COR-L47 (cell line): ENCODE results near the gene SMARCC1.

ENCODE experiments used
- DNase-seq: peaks from one replicate; lab custom pipeline; 2025; lab: John Stamatoyannopoulos, UW

SMARCC1 gene

DNA sequence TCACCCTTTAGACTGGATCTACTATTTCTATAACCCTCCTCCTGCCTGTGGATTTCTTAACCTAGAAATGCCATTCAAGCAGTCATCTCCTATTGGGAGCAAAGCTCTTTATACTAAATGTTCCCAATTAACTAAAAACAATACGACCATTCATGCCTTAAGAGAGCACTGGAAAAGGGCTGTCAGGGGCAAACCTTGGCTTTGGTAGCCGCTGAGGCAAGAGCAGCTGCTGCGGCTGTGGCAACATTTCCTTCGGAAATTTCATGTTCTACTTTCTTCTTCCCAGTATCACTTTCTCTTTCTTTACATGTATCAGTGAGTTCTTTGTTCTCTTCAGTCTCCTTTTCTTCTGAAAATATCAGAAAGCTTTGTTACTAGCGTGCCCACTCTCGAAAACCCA, 146.7 kb downstream of the SMARCC1 start:
- no peak for DNase-seq

DNA sequence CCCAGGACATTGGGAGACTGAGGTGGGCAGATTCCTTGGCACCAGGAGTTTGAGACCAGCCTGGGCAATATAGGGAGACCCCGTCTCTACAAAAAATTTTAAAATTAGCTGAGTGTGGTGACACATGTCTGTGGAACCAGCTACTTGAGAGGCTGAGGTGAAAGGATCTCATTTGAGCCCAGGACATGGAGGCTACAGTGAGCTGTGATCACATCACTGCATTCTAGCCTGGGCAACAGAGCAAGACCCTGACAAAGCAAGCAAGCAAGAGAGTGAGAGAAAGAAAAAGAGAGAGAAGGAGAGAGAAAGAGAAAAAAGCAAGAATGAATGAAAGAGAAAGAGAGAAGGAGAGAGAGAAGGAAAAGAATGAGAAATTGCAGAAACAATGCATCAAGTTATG, 150.9 kb downstream of the SMARCC1 start:
- no peak for DNase-seq

DNA sequence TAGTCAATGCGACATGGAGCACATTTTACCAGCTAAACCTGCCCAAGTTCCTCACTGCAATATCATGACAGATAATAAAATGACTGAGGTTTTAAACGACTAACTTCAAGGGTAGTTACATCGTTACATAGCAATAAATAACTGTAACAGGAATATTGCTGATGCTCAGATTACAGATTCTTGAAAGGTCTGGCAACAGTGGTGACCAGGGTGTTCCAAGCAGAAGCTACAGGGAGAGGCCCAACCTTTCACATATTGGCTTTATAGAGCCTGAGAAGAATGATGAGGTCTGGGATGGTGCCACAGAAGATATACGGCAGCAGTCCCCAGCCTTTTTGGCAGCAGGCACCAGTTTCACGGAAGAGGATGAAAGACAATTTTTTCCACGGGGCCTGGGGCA, 151.9 kb downstream of the SMARCC1 start:
- DNase-seq = no peak

DNA sequence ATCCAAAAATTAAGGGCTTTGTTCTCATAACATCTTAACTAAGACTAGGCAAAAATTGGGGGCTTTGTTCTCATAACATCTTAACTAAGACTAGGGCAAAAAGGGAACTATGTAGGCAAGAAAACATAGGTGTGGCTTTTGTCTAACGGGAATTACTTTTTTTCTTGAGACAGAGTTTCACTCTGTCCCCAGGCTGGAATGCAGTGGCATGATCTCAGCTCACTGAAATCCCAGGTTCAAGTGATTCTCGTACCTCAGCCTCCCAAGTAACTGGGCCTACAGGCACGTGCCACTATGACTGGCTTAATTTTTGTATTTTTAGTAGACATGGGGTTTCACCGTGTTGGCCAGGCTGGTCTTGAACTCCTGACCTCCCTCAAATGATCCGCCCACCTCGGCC, 153.3 kb downstream of the SMARCC1 start:
- no peak for DNase-seq

DNA sequence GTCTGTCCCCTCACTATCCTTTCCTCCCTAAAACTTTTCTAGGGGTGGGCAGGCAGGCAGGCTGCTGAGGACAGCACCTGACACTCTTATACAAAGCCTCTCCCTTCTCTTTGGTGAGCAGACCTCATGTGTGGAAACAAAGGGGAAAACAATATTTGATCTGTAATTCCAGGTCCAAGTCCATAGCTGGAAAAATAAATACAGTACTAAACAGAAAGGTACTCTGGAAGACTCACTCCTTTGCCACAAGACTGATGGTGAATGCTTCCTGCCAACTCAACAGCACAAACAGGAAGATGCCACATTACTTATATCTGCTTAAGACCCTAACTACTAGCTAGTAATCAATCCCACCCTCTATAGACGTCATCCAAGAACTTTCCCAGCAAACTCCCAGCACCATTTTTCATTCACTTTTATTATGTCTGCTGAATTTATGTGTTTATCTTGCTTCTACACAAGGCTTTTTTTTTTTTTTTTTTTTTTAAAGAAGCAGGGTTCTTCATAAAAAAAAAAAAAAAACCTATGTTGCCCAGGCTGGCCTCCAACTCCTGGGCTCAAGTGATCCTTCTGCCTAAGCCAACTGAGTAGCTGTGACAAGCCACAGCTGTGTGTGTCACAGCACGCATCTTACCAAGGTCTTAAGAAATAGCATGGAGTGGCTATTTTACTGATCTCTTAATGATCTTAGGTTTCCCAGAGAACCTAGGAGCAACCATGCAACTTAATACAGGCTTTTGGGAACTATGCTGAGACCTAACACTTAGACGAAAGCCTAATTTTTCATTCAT, 158.8 kb downstream of the SMARCC1 start:
- no peak for DNase-seq

DNA sequence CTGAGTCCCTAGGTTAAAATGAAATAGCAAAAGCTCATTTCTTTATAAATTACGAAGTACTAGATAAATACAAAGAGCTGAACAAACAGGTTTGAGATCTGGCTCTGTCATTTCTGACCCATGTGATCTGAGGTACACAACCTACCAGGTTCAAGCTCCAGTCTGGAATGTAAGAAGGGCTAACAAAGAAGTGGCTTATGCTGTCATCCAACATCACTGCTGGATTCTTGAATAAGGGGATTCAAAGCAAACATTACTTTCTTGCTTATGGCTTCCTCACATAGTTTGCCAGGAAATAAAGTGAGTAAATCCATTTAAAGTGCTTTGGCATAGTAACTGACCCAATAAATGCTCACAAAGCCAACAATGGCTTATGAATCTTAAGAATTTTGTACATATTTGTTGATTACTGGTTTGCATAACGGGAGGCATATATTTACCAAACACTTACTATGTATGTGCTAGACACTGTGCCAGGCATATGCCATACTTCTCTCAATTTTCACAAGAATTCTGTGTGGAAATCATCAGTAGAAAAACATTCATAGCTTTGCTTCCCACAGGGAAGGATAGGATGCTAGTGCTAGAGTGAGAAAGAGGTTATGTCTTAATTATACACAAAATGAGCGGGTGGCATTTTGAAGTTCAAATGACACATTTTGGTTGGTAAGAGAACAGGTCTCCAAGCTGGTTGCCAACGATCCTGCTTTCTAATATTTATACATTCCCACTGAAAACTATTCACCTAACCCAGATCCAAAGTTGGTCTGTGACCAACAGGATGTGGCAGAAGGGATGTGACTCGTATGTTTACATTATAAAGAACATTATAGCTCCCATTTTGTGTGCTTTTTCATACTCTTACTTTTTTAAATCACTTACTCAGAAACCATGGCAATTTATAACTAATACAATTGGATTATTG, 164.3 kb downstream of the SMARCC1 start:
- DNase-seq = no peak

DNA sequence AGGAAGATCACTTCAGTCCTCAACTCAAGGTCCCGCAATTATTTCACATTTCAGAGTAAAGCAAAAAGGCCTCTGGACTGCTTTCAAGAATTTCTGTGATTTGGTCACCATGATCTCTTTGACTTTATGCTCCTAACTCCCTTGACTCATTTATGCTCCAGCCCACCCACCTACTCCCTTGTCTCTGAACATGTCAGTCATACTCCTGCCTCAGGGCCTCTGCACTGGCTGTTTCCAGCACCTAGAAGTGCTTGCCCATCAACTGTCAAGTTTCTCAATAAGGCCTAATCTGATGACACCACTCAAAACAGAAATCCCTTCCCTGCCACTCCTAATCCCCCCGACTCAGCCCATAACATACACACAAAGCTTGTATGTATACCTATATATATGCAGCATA, 166.9 kb downstream of the SMARCC1 start:
- DNase-seq = no peak

DNA sequence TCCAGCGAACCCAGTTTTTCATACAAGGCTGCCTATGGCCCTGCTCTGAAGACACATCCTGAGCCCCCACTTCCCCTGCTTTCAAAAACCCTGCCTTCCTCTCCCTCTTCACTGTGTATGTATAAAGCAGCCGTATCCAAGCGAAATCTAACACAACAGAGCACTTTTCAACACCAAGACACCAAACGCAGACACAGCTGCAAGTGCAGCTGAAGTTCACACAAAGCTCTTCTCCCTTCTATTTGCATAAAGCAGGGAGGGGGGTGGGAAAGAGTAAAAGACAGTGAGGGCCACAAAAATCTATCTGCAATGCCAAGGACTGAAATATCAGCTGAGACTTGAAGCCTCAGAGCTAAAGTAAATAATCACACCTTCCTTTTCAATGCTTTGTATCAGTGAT, 168.0 kb downstream of the SMARCC1 start:
- no peak for DNase-seq

DNA sequence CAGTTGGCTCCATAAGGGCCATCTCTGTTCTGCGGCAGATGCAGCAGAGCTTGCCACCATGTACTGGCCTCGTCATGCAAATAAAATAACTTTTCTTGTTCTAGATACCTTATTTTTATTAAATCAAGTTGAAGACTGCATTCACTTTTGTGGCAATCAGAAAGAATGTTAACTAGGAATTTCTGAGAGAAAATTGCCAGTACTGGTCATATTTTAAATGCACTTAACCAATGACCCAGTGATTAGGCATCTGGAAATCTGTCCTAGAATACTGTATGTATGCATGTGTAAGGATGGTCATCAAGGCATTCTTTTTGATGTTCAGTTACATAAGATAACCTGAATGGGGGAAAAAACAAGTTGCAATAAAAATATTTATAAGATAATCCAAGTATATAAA, 168.8 kb downstream of the SMARCC1 start:
- DNase-seq = no peak

DNA sequence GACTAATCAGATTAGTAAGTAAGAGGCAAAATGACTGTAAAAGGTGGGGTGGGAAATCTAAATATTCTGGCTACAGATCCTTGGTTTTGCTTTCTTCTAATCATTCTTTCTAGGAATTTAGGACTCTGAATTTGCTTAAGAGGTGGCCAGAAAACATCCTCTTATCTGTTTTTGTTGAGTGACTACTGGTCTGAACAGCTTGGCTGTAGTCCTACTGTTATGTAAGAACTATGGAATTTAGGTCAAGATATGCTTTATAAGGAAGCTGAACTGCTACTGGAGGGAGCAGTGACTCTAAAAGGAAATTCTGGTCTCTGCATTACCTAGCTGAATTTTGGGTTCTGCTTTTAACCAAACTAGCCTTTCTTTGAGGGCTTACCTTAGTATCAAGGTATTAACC, 169.5 kb downstream of the SMARCC1 start:
- DNase-seq = no peak

DNA sequence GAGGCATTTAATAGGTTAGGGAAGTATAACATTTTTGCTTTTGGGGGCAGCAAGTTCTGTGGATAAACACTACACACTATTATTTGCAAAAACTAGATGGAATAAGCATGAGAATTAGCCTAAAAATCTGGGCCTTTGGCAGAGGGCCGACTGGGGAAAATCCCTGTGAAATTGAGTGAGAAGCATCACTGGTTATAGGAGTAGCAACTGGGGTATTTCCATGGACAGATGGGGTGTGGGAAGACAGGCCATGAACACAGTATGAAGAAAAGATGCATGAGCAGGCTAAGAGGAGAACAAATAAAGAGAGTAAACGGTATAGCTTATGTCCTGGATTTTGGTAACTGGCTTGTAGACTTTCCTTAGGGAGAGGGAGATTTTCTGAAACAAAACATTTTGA, 170.1 kb downstream of the SMARCC1 start:
- DNase-seq = no peak

DNA sequence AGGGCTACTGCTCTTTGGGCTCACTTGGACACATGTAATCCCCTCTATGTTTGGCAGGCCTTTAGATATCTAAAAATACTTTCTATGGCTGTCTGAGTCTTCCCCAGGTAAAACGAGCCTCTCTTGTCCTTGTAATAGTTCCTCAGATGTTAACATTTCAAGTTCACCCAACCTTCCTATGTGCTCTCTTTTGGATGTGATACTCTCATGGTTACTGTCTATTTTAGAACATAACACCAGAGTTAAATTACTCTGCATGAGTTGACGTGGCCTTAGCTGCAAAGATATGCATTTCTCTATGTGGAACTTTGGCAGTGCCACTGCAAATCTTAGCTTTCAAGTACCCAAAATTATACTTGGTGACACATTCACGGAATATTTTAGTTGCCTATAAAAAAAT, 171.1 kb downstream of the SMARCC1 start:
- no peak for DNase-seq

DNA sequence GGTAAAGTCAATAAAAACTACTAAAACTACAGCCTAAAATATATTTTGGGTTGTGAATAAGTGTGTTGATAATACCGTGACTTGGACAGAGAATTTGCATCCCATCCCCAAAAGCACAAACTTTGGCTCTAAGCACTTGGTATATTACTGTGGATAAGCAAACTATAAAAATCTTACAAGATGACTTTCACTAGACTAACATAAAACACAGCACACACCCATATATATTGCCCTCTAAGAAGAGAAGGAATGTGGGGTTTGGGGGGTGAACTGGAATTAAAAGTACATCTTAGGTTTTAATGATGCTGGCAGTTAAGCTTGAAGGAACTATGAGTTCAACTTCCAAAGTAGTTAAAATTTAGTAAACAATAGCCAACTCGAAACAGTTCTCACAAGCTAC, 174.4 kb downstream of the SMARCC1 start:
- DNase-seq = no peak

DNA sequence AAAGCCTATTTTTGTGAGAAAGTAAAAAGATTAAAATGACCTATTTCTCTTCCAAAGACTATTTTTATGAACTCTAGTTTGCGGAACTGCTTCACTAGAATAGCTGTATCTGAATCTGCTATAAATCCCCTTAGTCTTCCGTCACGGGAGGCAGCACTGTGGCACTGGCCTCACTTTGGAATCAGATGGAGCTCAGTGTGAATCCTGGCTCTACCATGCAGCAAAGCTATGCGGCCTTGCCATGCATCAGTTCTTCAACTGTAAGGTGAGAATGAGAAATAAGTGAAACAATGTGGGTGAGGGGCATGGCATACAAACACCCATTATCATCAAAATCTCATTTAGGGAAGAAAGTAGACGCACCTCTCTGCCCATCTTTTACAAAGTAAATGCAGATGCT, 175.5 kb downstream of the SMARCC1 start:
- no peak for DNase-seq

DNA sequence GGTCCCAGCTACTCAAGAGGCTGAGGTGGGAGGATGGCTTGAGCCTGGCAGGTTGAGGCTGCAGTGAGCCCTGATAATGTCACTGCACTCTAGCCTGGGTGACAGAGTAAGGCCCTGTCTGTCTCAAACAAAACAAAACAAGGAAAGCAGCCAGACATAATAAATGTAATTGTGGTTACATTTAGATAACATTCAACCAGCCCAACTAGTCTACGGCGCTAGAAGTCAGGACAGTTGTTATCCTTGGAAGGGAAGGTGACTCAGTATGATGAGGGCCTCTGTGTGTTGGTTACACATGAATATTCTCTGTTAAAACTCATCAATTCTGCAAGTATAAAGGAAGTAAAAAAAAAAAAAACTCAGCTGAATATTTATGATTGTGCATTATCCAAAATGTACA, 176.0 kb downstream of the SMARCC1 start:
- DNase-seq = no peak

DNA sequence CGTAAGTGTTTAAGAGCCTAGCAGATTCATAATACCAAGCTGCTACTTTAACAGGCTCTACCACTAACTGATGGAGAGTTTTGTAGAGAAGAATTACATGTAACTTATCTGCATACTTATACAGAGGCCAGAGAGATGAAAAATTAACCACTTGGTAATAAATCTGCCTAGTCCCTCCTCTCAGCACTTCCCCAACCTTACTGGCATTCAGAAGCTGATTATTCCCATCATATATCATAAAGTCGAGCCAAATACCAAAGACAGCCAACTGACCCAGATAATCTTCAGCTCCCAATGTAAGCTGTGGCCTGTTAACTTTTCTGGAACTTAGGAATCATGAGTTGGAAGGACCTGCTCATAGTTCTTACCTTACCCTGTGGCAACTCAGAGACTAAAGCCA, 177.5 kb downstream of the SMARCC1 start:
- DNase-seq = no peak

DNA sequence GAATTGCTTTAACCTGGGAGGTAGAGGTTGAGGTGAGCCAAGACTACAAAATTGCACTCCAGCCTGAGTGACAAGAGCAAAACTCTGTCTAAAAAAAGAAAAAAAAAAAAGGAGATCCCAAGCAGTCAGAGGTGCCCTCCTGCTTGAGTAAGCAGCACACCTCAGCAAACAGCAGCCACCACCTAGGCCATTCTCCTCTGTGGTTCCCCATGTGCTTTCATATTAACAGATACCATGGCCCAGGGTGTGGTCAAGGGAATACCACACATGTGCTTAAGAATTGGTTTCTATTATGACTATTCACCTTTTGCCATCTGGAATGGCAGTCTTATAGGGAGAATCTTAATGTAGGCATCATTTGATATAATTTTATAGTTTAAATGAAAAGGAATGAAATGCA, 178.4 kb downstream of the SMARCC1 start:
- no peak for DNase-seq

DNA sequence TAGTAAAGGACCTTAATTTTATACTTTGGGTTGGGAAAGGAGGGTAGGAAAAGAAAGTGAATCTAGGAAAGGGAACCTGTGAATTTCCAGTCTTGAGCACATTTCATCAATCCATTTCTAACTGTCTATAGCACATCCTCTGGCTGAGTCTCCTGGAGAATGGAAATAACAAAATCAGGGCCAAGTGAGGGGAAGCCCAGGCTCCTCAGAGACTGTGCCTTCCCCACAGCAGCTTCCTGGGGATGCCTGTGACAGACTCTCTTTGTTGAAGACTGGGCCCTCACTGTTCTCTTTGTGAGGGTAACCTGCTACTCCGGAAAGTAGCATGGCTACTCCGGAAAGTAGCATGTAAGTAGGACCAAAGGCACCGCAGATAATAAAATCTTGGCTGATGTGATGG, 180.4 kb downstream of the SMARCC1 start:
- no peak for DNase-seq

DNA sequence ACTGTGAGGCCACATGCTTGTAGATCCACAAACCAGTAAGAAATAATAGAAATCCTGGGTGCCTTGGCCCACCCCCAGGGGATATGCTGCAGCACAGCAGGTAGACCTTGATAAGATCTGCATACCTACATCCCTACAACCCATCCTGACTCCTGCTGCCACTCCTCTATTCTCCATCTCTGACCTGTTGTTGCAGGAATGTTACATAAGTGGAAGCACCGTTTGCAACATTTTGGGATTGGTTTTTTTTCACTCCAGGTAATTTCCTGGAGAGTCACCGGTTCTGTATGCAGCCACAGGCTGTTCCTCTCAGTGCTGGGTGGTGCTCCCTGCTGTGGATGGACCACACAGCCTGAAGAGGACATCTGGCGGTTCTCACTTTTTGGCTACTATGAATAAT, 186.9 kb downstream of the SMARCC1 start:
- no peak for DNase-seq

DNA sequence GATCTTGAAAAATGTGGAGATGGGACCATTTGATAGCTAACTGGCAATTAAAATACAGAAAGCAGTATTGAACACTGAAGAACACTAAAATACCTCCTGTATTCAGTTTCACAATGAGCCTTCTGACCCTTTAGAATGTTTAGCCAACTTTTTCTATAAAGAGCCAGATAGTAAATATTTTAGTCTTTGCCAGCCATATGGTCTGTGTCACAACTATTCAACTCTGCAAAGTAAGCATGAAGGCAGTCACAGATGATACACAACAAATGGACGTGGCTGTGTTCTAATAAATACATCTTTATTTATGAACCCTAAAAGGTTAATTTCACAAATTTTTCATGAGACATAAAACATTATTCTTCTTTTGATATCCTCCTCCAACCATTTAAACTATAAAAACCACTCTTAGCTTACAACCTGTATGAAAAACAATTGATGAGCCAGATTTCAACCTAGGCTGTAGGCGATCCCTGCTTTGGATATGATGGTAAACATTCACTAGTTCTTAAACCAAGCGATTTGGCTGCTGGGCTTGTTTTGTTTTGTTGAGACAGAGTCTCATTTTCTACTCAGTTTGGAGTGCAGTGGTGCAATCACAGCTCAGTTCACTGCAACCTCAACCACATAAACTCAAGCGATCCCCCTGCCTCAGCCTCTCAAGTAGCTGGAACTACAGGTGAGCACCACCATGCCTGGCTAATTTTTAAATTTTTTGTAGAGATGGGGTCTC, 189.5 kb downstream of the SMARCC1 start:
- DNase-seq = no peak

DNA sequence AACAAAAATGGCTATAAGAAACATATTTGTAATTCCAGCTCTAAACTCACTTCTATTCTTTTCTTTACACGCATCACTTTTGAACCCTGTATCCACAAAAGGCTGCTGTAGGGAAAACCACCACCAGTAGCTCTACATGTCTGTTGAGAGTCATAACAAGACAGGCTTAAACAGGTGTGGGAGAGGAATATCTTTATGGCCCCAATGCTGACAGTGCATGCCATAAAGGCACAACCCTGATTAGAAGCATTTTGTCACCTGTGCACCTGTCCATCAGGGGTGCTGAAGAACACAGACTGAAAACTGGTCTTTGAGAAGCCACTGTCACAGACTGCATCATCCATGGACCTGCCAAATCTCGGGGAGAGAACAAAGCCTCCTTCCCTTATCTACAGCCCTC, 191.5 kb downstream of the SMARCC1 start:
- no peak for DNase-seq

DNA sequence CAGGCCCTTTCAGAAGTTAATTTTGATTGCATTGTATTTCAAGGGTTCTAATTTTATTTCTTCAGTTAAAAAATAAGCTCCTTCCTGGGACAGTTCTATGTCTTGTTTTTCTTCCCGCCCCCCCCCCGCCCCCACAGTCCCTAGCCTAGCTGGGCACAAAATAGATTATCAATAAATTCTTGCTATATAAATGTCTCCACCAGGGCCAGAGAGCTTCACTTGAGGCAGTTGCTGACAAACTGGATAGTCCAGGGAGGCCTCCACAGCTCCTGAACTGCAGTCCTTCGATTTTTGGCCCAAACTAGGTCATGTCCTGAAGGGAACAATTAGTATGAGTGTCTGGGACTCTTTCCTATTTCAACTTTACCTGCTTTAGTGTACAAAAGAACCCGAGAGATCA, 193.1 kb downstream of the SMARCC1 start:
- no peak for DNase-seq

DNA sequence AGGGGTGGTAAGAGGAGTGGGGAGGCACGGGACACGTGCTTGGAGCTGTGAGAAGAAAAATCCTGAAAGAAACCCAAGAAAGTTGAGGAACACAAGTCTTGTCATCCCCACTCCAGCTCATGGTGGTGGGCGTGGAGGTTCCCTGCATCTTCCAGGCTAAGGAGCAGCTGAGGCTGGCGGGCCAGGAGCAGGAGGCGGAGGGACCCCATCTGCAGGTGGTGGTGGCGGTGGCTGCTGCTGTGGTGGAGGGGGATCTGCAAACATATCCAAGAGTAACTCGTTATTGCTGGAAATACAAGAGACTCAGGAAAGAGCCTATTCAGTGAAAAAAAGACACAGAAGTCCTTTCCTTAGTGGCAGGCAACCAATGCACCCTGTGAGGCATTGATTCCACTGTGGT, 193.6 kb downstream of the SMARCC1 start:
- DNase-seq = no peak
